ENCODE results near the gene HERC4.

DNA sequence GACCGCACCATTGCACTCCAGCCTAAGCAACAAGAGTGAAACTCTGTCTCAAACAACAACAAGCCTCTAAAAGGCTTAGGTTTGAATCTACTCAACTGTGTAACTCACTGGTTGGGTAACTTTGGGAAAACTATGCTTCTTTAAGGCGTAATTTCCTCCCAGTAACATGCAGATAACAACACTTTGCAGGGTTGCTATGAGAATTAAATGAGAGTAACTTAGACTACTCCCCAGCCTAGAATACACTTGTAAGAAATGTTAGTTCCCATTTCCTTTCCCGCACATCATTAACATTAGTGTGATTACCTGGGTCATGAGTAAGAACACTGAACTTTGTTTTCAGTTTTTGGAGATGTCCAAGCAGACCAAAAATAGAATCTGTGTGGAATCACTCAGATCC lies 28.8 kb upstream of the HERC4 start:
- TF ChIP-seq, protein P1, sequence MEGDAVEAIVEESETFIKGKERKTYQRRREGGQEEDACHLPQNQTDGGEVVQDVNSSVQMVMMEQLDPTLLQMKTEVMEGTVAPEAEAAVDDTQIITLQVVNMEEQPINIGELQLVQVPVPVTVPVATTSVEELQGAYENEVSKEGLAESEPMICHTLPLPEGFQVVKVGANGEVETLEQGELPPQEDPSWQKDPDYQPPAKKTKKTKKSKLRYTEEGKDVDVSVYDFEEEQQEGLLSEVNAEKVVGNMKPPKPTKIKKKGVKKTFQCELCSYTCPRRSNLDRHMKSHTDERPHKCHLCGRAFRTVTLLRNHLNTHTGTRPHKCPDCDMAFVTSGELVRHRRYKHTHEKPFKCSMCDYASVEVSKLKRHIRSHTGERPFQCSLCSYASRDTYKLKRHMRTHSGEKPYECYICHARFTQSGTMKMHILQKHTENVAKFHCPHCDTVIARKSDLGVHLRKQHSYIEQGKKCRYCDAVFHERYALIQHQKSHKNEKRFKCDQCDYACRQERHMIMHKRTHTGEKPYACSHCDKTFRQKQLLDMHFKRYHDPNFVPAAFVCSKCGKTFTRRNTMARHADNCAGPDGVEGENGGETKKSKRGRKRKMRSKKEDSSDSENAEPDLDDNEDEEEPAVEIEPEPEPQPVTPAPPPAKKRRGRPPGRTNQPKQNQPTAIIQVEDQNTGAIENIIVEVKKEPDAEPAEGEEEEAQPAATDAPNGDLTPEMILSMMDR (IDR thresholded peaks at IDR 0.05) = no peak
- TF ChIP-seq POLR2AphosphoS5 (IDR thresholded peaks at IDR 0.05) = no peak

Measured in breast epithelium (tissue), 3 donors.